GM21786 (cell line): ENCODE measurements around the gene DEF6.
"Not testable (repeated sequence)": the region's sequence is repeated elsewhere in the genome, so short reads cannot be mapped to it uniquely, and the experiment has no call there.

Experiments used
- ATAC-seq: cut with Tn5 transposase; IDR thresholded peaks from one replicate; pipeline ENCODE4 v1.9.1; 2021; ENCODE audit not compliant: unreplicated experiment

The DEF6 gene

GRCh38 chr6:35309611-35310264, 12.1 kb downstream of the DEF6 start:
- no peak for ATAC-seq

GRCh38 chr6:35310265-35310831, 12.7 kb downstream of the DEF6 start:
- no peak for ATAC-seq

GRCh38 chr6:35311390-35312075, 13.9 kb downstream of the DEF6 start:
- no peak for ATAC-seq

GRCh38 chr6:35312076-35312800, 14.6 kb downstream of the DEF6 start:
- ATAC-seq = no peak

GRCh38 chr6:35312807-35313206, 15.2 kb downstream of the DEF6 start:
- no peak for ATAC-seq

GRCh38 chr6:35317483-35318195, 20.0 kb downstream of the DEF6 start:
- no peak for ATAC-seq

GRCh38 chr6:35318196-35319171, 20.9 kb downstream of the DEF6 start:
- ATAC-seq = no peak

- ATAC-seq = no peak
Observed at GRCh38 chr6:35319346-35320030, 21.9 kb downstream of the DEF6 start.

GRCh38 chr6:35320031-35320410, 22.4 kb downstream of the DEF6 start:
- no peak for ATAC-seq

- no peak for ATAC-seq
Observed at GRCh38 chr6:35321091-35321490, 23.5 kb downstream of the DEF6 start.

- peak; percentile 66 for ATAC-seq
Observed at GRCh38 chr6:35327349-35328027, 29.9 kb downstream of the DEF6 start.

GRCh38 chr6:35328108-35328723, 30.6 kb downstream of the DEF6 start:
- ATAC-seq = no peak

- ATAC-seq = not testable (repeated sequence)
Observed at GRCh38 chr6:35328965-35329364, 31.3 kb downstream of the DEF6 start.

- no peak for ATAC-seq
Observed at GRCh38 chr6:35330541-35331119, 33.0 kb downstream of the DEF6 start.

GRCh38 chr6:35332074-35332887, 34.7 kb downstream of the DEF6 start:
- ATAC-seq = not testable (repeated sequence)

- no peak for ATAC-seq
Observed at GRCh38 chr6:35341557-35341956, 43.9 kb downstream of the DEF6 start.
